NT2/D1 (cell line): ENCODE results near the gene BABAM2.

Experiments used
- SUZ12 ChIP-seq: IDR thresholded peaks from 2 replicates; pipeline ENCODE4 v1.6.1; 2011; ENCODE audit not compliant: insufficient read length, insufficient read depth; ENCODE audit errors: extremely low read depth
- YY1 ChIP-seq: IDR thresholded peaks from 2 replicates; pipeline ENCODE4 v1.6.1; 2011; ENCODE audit not compliant: insufficient read length, insufficient read depth
- ZNF274 ChIP-seq: IDR thresholded peaks from 2 replicates; pipeline ENCODE4 v1.6.1; 2011; ENCODE audit warnings: mild to moderate bottlenecking, low read depth, low read length

DNA sequence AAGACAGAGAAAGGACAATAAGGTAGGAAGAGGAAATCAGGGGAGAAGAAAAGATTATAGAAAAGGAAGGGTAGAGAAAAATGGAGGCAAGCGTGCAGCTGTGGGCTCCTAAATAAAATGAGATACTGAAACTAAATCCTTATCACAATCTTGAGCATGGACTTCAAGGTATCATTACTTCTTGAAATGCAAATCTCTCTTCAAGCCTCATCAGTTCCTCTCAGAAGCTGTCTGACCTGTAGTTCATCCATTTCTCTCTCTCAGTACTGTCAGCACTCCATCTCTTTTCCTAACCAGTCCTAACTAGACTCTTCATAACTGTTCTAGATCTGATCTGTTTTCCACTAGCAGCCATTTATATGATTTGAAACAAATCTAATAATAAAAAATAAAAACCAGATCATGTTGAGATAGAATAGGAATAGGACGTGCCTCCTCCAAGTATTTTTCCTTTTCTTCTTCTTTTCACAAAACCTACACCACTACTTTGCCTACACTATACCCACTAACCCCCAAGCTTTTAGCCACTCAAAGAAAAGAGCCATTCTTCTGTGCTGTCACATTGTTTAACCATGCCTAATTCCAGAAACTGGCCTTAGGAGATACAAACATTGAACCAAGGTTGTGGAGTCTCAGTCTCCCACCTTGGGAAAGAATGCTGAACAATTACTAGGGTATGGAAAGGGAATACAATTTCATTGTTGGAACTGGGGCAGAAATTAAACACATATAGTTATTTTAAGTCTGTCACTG lies 21.1 kb downstream of the BABAM2 start:
- TF ChIP-seq ZNF274: no peak
- TF ChIP-seq YY1: no peak
- no peak for TF ChIP-seq SUZ12
